Neural progenitor cell (in vitro differentiated cells): ENCODE measurements around the gene HTR3A. TPM values are rescaled to one million over a fixed set of nuclear protein-coding genes. Genes with fewer than 3 reads are reported as not detected.

Source experiments
- DNase-seq: peaks from one replicate; pipeline ENCODE4 v3.0.0-alpha.2; 2016; ENCODE audit warnings: low spot score
- H2AFZ ChIP-seq: fragments of 200-600 bp; sonication (generic); replicated peaks from 2 replicates; pipeline ENCODE4 v1.6.1; 2016; ENCODE audit warnings: antibody characterized with exemption
- H3F3A ChIP-seq: fragments of 200-600 bp; sonication (generic); 2 replicates; pipeline ENCODE4 v1.6.1; 2016; ENCODE audit warnings: antibody characterized with exemption, low read depth
- H3K27ac ChIP-seq: fragments of 200-600 bp; sonication (generic); 2 replicates; pipeline ENCODE4 v1.5.1; 2016; ENCODE audit warnings: mild to moderate bottlenecking
- H3K27me3 ChIP-seq: fragments of 200-600 bp; sonication (generic); 2 replicates; pipeline ENCODE4 v1.6.1; 2016; ENCODE audit warnings: mild to moderate bottlenecking, moderate library complexity
- H3K36me3 ChIP-seq: fragments of 200-600 bp; sonication (generic); 2 replicates; pipeline ENCODE4 v1.5.1; 2016
- H3K4me1 ChIP-seq: fragments of 200-600 bp; sonication (generic); 2 replicates; pipeline ENCODE4 v1.6.1; 2016; ENCODE audit warnings: mixed run types
- H3K4me2 ChIP-seq: fragments of 200-600 bp; sonication (generic); 2 replicates; pipeline ENCODE4 v1.6.1; 2016
- H3K4me3 ChIP-seq: fragments of 200-600 bp; sonication (generic); 2 replicates; pipeline ENCODE4 v1.5.1; 2016
- H3K79me2 ChIP-seq: fragments of 200-600 bp; sonication (generic); 2 replicates; pipeline ENCODE4 v1.6.1; 2016; ENCODE audit warnings: low read depth
- H3K9ac ChIP-seq: fragments of 200-600 bp; sonication (generic); 2 replicates; pipeline ENCODE4 v1.6.1; 2016
- H3K9me3 ChIP-seq: fragments of 200-600 bp; sonication (generic); 2 replicates; pipeline ENCODE4 v1.5.1; 2016; ENCODE audit warnings: low read depth
- H4K20me1 ChIP-seq: fragments of 200-600 bp; sonication (generic); 2 replicates; pipeline ENCODE4 v1.6.1; 2016; ENCODE audit warnings: low read depth
- H3K27ac Mint-ChIP-seq: 3 replicates; pipeline ENCODE4 v1.8.0; 2021; ENCODE audit warnings: mixed read lengths
- H3K27me3 Mint-ChIP-seq: 2 replicates; pipeline ENCODE4 v1.8.0; 2022; ENCODE audit warnings: low read depth, mild to moderate bottlenecking, inconsistent platforms, moderate library complexity, mixed read lengths; ENCODE audit not compliant: insufficient read depth
- H3K36me3 Mint-ChIP-seq: 3 replicates; pipeline ENCODE4 v1.8.0; 2021; ENCODE audit warnings: mixed read lengths
- H3K4me1 Mint-ChIP-seq: 3 replicates; pipeline ENCODE4 v1.8.0; 2021; ENCODE audit warnings: mixed read lengths
- H3K4me3 Mint-ChIP-seq: 3 replicates; pipeline ENCODE4 v1.8.0; 2021; ENCODE audit warnings: mild to moderate bottlenecking, moderate library complexity, mixed read lengths
- H3K9me3 Mint-ChIP-seq: 3 replicates; pipeline ENCODE4 v1.8.0; 2020; ENCODE audit warnings: mixed read lengths
- CTCF ChIP-seq: fragments of 200-600 bp; sonication (generic); IDR thresholded peaks from 2 replicates; pipeline ENCODE4 v1.5.1; 2017; ENCODE audit warnings: antibody characterized with exemption, mild to moderate bottlenecking
- EZH2 ChIP-seq: fragments of 200-600 bp; sonication (generic); IDR thresholded peaks from 2 replicates; pipeline ENCODE4 v1.6.1; 2017; ENCODE audit warnings: antibody characterized with exemption, mild to moderate bottlenecking, moderate library complexity
- EZH2phosphoT487 ChIP-seq: fragments of 200-600 bp; sonication (generic); IDR thresholded peaks from 2 replicates; pipeline ENCODE4 v1.6.1; 2017; ENCODE audit warnings: antibody characterized with exemption
- total RNA-seq: library from RNA; depleted of rRNA; stranded (reverse); fragments of >200 nt; gene quantifications from 2 replicates; pipeline ENCODE4 v1.2.3, GENCODE V29; 2015; ENCODE audit warnings: low replicate concordance

HTR3A gene
- total RNA-seq, 1 donor from 2014 or later: not detected

GRCh38 chr11:113949891-113950290, 25.0 kb upstream of the HTR3A start:
- H3K27ac Mint-ChIP-seq: no peak overlapping the region
- no peak overlapping the region for H3K4me3 ChIP-seq

GRCh38 chr11:113951537-113951936, 23.4 kb upstream of the HTR3A start:
- Histone ChIP-seq H3K4me2 (peak overlapping the region; percentile 22), H3K79me2 (no peaks in the 10 kb centered on the region), H3K36me3 (no peaks in the 10 kb centered on the region), H4K20me1 (no peaks in the 10 kb centered on the region), H3K4me1 (peaks cover 9% of the 10 kb centered on the region), H3F3A (peaks cover 7% of the 10 kb centered on the region), H2AFZ (peak overlapping the region; percentile 72), H3K4me3 (no peak overlapping the region), H3K27ac (no peak overlapping the region), H3K9ac (no peak overlapping the region), H3K27me3 (no peaks in the 10 kb centered on the region), H3K9me3 (no peaks in the 10 kb centered on the region)
- peaks cover 14% of the 10 kb centered on the region for H3K27me3 Mint-ChIP-seq
- peaks cover 20% of the 10 kb centered on the region for H3K4me1 Mint-ChIP-seq
- DNase-seq: peak; percentile 11
- H3K9me3 Mint-ChIP-seq: no peaks in the 10 kb centered on the region
- no peaks in the 10 kb centered on the region for H3K36me3 Mint-ChIP-seq
- H3K27ac Mint-ChIP-seq: no peak overlapping the region
- H3K4me3 Mint-ChIP-seq: peak overlapping the region; percentile 7
- TF ChIP-seq CTCF: no peak
- TF ChIP-seq EZH2phosphoT487: no peak
- TF ChIP-seq EZH2: no peak

More at GRCh38 chr11:113949891-113950290, 25.0 kb upstream of the HTR3A start:
- Histone ChIP-seq H3K27me3 (no peaks in the 10 kb centered on the region), H3K9ac (no peak overlapping the region), H3K79me2 (no peaks in the 10 kb centered on the region), H3K27ac (no peak overlapping the region), H3K4me2 (no peak overlapping the region), H3K9me3 (no peaks in the 10 kb centered on the region), H3F3A (peaks cover 7% of the 10 kb centered on the region), H3K4me1 (peaks cover 9% of the 10 kb centered on the region), H3K36me3 (no peaks in the 10 kb centered on the region), H2AFZ (no peak overlapping the region), H4K20me1 (no peaks in the 10 kb centered on the region)
- no peak for DNase-seq
- Mint-ChIP-seq H3K36me3 (no peaks in the 10 kb centered on the region), H3K27me3 (peaks cover 16% of the 10 kb centered on the region), H3K4me1 (peaks cover 20% of the 10 kb centered on the region), H3K4me3 (no peak overlapping the region), H3K9me3 (no peaks in the 10 kb centered on the region)
- TF ChIP-seq CTCF (no peak), EZH2phosphoT487 (no peak), EZH2 (no peak)

- peaks cover 7% of the 10 kb centered on the region for H3F3A ChIP-seq
- H4K20me1 ChIP-seq: no peaks in the 10 kb centered on the region
- H3K27me3 ChIP-seq: no peaks in the 10 kb centered on the region
- H3K36me3 ChIP-seq: no peaks in the 10 kb centered on the region
- no peaks in the 10 kb centered on the region for H3K36me3 Mint-ChIP-seq
- no peak overlapping the region for H3K4me3 Mint-ChIP-seq
- H3K9me3 ChIP-seq: no peaks in the 10 kb centered on the region
- H2AFZ ChIP-seq: peak overlapping the region; percentile 72
- no peaks in the 10 kb centered on the region for H3K79me2 ChIP-seq
- no peak overlapping the region for H3K4me3 ChIP-seq
- peaks cover 11% of the 10 kb centered on the region for H3K27me3 Mint-ChIP-seq
- peak overlapping the region; percentile 22 for H3K4me2 ChIP-seq
- no peak for DNase-seq
- no peaks in the 10 kb centered on the region for H3K9me3 Mint-ChIP-seq
- H3K9ac ChIP-seq: no peak overlapping the region
- H3K4me1 Mint-ChIP-seq: peaks cover 24% of the 10 kb centered on the region
- no peak overlapping the region for H3K27ac Mint-ChIP-seq
- H3K4me1 ChIP-seq: peaks cover 12% of the 10 kb centered on the region
- no peak for TF ChIP-seq EZH2
- no peak for TF ChIP-seq EZH2phosphoT487
- no peak for TF ChIP-seq CTCF
- H3K27ac ChIP-seq: no peak overlapping the region
Observed at GRCh38 chr11:113952070-113952469, 22.8 kb upstream of the HTR3A start.
